Activated CD4-positive, alpha-beta memory T cell treated with anti-CD3 and anti-CD28 coated beads for 36 hours (primary cell): ENCODE measurements around the gene ATP10A. TPM values are rescaled to one million over a fixed set of nuclear protein-coding genes. Genes with fewer than 3 reads are reported as not detected.

Experiments
- CTCF ChIA-PET: fragments of 350-600 bp; sonication (Branson Sonifier 250); formaldehyde crosslinking; loops from one replicate; lab custom pipeline; 2021; ENCODE audit warnings: antibody characterized with exemption, inconsistent platforms; lab: Charles Lee
- POLR2A ChIA-PET: fragments of 350-600 bp; sonication (Branson Sonifier 250); formaldehyde crosslinking; loops from one replicate; lab custom pipeline; 2021; ENCODE audit warnings: antibody characterized with exemption; lab: Charles Lee
- DNase-seq: peaks from one replicate; pipeline ENCODE4 v3.0.0-alpha.2; 2020
- H3K27ac Mint-ChIP-seq: one replicate; pipeline ENCODE4 v1.8.0; 2021; ENCODE audit warnings: mixed read lengths
- H3K27me3 Mint-ChIP-seq: one replicate; pipeline ENCODE4 v1.8.0; 2021; ENCODE audit warnings: mixed read lengths
- H3K36me3 Mint-ChIP-seq: one replicate; pipeline ENCODE4 v1.8.0; 2021; ENCODE audit warnings: mixed read lengths
- H3K4me1 Mint-ChIP-seq: one replicate; pipeline ENCODE4 v1.8.0; 2021; ENCODE audit warnings: low read depth, mixed read lengths
- H3K4me3 Mint-ChIP-seq: one replicate; pipeline ENCODE4 v1.8.0; 2021; ENCODE audit warnings: mild to moderate bottlenecking, mixed read lengths
- H3K9me3 Mint-ChIP-seq: one replicate; pipeline ENCODE4 v1.8.0; 2021; ENCODE audit warnings: mixed read lengths
- intact Hi-C: fragments of 100-400 bp; cut with micrococcal nuclease; formaldehyde crosslinking; loops from one replicate; pipeline ENCODE4 v1.15.1; 2023
- total RNA-seq, 2 experiments: library from RNA; stranded (reverse); gene quantifications; one replicate each; pipeline ENCODE4 v1.2.3, GENCODE V29; 2021

ATP10A gene
- total RNA-seq, 2 experiments from 2014 or later = 15.9 to 17.2 TPM

DNA sequence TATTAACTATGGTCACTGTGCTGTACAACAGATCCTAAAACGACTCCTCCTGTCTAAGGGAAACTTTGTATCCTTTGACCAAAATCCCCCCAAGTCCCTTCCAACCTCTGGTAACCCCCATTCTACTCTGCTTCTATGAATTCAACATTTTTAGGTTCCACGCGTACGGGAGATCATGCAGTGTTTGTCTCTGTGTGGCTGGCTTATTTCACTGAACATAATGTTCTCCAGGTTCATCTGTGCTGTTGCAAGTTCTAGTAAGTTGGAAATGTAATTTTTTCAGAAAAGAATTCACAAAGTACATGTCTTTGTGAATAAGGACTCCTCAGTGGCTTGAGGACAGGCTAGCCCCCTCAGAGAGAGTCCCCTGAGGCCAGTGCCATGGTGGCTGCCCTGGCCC lies 66.1 kb downstream of the ATP10A start:
- ChIA-PET CTCF (no interaction called here), POLR2A (no interaction called here)
- no peaks in the 10 kb centered on the region for H3K27me3 Mint-ChIP-seq
- H3K9me3 Mint-ChIP-seq = no peaks in the 10 kb centered on the region
- no peak overlapping the region for H3K4me3 Mint-ChIP-seq
- intact Hi-C loops = no loop called here
- H3K27ac Mint-ChIP-seq = no peak overlapping the region
- no peak for DNase-seq
- no peaks in the 10 kb centered on the region for H3K36me3 Mint-ChIP-seq
- peaks cover 29% of the 10 kb centered on the region for H3K4me1 Mint-ChIP-seq

DNA sequence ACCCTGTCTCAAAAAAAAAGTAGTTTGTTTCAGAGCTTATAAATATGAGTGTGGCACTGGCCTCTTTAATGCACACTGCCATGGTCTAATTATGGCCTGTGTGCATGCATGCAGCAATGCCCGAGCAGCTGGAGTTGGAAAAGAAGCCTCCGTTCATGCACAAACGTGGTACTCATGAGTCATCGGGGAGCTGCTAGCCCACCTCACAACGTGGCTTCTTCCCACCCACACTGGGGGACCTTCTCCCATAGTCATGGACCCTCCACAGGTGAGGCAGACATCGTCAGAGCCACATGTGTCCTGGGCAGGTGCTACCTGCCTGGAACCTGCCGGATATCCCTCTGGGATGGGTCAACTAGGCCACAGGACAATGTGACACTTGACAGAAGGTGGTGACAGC lies 66.7 kb downstream of the ATP10A start:
- peaks cover 35% of the 10 kb centered on the region for H3K4me1 Mint-ChIP-seq

GRCh38 chr15:25795712-25796111 lies 67.4 kb downstream of the ATP10A start:
- no peak overlapping the region for H3K27ac Mint-ChIP-seq
- no peaks in the 10 kb centered on the region for H3K36me3 Mint-ChIP-seq
- no peak for DNase-seq
- H3K9me3 Mint-ChIP-seq = no peaks in the 10 kb centered on the region
- H3K27me3 Mint-ChIP-seq = no peaks in the 10 kb centered on the region
- ChIA-PET CTCF (no interaction called here), POLR2A (no interaction called here)
- intact Hi-C loops = no loop called here
- H3K4me3 Mint-ChIP-seq = no peak overlapping the region
- H3K4me1 Mint-ChIP-seq = peaks cover 36% of the 10 kb centered on the region

More for the DNA sequence above, 66.7 kb downstream of the ATP10A start:
- Mint-ChIP-seq H3K9me3 (no peaks in the 10 kb centered on the region), H3K4me3 (no peak overlapping the region), H3K27me3 (no peaks in the 10 kb centered on the region), H3K27ac (no peak overlapping the region), H3K36me3 (no peaks in the 10 kb centered on the region)
- ChIA-PET POLR2A (no interaction called here), CTCF (no interaction called here)
- intact Hi-C loops = no loop called here
- no peak for DNase-seq

GRCh38 chr15:25795061-25795460 lies 68.1 kb downstream of the ATP10A start:
- H3K4me3 Mint-ChIP-seq = no peak overlapping the region
- no peak overlapping the region for H3K27ac Mint-ChIP-seq
- ChIA-PET CTCF (no interaction called here), POLR2A (no interaction called here)
- H3K9me3 Mint-ChIP-seq = no peaks in the 10 kb centered on the region
- DNase-seq = no peak
- H3K36me3 Mint-ChIP-seq = no peaks in the 10 kb centered on the region
- intact Hi-C loops = no loop called here
- peaks cover 39% of the 10 kb centered on the region for H3K4me1 Mint-ChIP-seq
- H3K27me3 Mint-ChIP-seq = no peaks in the 10 kb centered on the region

DNA sequence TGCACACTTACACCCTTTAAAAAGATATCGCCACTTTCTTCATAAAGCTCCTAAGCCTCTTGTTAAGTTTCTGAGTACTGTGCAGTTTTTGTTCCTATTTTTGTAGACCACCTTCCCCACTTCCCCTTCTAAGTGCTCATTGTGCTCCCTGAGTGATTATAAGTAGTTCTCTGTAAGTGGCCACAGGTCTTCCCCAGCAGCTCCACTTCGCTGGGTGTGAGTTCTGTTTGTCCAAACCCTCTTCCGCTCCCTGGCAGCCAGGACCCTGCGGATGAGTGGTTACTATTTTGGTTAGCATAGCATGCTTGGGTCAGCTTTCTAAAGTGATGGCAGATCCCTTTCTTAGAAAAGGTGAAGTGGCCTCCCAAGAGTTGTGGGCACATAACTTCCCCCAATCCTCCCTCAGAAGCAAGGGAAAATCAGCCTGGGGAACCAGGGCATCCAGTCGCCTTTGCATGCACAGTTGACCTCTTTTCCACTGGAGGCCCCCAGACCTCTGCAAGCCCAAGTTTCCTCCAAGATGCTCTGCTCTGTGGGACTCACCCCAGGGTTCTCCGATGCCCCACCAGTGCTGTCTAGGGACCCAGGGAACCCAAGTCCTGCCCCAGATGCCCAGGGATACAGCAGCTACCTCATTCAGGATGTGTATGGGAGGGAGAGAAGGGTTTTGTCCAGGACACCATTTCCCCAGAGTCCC lies 69.6 kb downstream of the ATP10A start:
- H3K4me3 Mint-ChIP-seq = no peak overlapping the region
- H3K27me3 Mint-ChIP-seq = no peaks in the 10 kb centered on the region
- no peaks in the 10 kb centered on the region for H3K9me3 Mint-ChIP-seq
- no peaks in the 10 kb centered on the region for H3K36me3 Mint-ChIP-seq
- intact Hi-C loops = loop anchor here (5.0 kb wide), 1 partner anchor 139 kb away; no protein-coding TSS in a partner anchor
- POLR2A ChIA-PET = no interaction called here
- peaks cover 53% of the 10 kb centered on the region for H3K4me1 Mint-ChIP-seq
- DNase-seq = no peak
- CTCF ChIA-PET = no interaction called here
- H3K27ac Mint-ChIP-seq = no peak overlapping the region

DNA sequence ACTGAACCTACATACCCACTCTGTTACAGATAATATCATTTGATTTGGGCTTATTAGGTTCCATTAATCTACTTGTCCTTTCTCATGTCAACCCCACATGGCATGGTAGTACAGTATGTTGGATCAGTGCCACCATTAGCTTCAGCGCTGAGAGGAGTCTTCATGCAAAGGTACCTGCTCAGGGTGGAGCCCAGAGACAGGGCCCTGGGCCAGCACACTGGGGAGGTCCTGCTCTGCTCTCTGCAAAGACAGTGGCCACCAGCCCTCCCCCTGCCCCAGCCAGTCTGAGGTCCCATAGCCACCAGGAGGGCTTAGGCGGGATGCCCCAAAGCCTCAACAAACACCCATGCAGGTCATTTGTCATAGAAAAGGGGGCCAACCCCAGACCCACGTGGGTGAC lies 71.0 kb downstream of the ATP10A start:
- Mint-ChIP-seq H3K36me3 (no peaks in the 10 kb centered on the region), H3K4me3 (no peak overlapping the region), H3K27me3 (no peaks in the 10 kb centered on the region), H3K9me3 (no peaks in the 10 kb centered on the region), H3K27ac (no peak overlapping the region), H3K4me1 (peaks cover 63% of the 10 kb centered on the region)
- ChIA-PET POLR2A (no interaction called here), CTCF (no interaction called here)
- DNase-seq = no peak
- intact Hi-C loops = loop anchor here (5.0 kb wide), 1 partner anchor 140 kb away; no protein-coding TSS in a partner anchor

DNA sequence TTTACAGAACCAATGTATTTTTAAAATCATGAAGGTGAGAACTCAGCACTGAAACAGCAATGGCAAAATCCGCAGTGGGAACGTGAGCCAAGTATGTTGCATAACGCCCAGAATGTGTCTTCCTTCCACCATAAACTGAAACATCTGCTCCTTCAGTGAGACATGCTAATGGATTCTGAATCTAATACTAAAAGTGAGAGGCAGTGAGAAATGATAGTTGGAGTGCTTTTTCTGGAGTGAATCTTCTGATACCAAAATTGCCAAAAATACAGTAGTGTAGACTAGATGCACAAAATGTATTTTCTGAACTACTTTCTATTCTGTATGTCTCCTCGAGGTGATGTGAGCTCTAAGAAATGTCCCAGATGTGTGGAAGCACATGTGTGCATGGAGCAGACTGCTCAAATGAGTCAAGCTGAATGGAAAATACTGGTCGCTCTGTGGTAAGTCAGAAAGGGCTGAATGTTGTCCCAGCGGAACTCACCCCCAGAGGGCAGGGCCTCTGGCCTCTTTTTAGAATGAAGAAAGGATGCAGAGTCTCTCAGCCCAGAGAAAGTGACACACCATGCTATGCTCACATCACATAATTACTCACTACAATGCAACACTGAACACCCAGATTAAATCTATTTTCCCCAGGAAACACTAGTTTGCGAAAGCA lies 73.0 kb downstream of the ATP10A start:
- peak overlapping the region; percentile 84 for H3K27ac Mint-ChIP-seq
- DNase-seq = peak; percentile 75
- intact Hi-C loops = loop anchor here (1.0 to 5.0 kb wide), 6 partner anchors 23 to 284 kb away; no protein-coding TSS in a partner anchor
- peak overlapping the region; percentile 25 for H3K4me3 Mint-ChIP-seq
- ChIA-PET POLR2A (interaction anchor here (0.6 kb wide), 2 partner anchors 59 to 60 kb away, joined by 3 to 4 read pairs; no protein-coding TSS in a partner anchor), CTCF (interaction anchor here (0.7 to 2.5 kb wide), 2 partner anchors 11 to 144 kb away, joined by 3 to 8 read pairs; no protein-coding TSS in a partner anchor)
- no peaks in the 10 kb centered on the region for H3K27me3 Mint-ChIP-seq
- no peaks in the 10 kb centered on the region for H3K36me3 Mint-ChIP-seq
- H3K9me3 Mint-ChIP-seq = no peaks in the 10 kb centered on the region
- peaks cover 58% of the 10 kb centered on the region for H3K4me1 Mint-ChIP-seq

DNA sequence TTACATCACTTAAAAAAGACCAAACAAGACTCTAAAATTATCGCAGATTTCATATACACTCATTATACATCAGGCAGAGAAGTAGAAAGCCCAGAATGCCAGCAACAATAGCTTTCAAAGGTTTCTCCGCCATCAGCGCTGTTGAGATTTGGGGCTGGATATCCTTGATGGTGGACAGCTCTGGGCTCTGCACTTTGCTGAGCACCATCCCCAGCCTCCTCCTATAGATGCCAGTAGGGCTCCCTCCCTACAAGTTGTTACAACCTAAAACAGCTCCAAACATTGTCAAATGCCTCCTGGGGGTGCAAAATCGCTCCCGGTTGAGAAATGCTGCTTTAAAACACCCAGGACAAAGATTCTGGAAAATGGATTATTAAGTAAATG lies 73.5 kb downstream of the ATP10A start:
- intact Hi-C loops = no loop called here
- Mint-ChIP-seq H3K4me3 (no peak overlapping the region), H3K36me3 (no peaks in the 10 kb centered on the region), H3K9me3 (no peaks in the 10 kb centered on the region), H3K27me3 (no peaks in the 10 kb centered on the region), H3K4me1 (peaks cover 57% of the 10 kb centered on the region), H3K27ac (no peak overlapping the region)
- ChIA-PET POLR2A (no interaction called here), CTCF (interaction anchor here (0.7 to 2.5 kb wide), 2 partner anchors 11 to 144 kb away, joined by 3 to 8 read pairs; no protein-coding TSS in a partner anchor)
- no peak for DNase-seq

DNA sequence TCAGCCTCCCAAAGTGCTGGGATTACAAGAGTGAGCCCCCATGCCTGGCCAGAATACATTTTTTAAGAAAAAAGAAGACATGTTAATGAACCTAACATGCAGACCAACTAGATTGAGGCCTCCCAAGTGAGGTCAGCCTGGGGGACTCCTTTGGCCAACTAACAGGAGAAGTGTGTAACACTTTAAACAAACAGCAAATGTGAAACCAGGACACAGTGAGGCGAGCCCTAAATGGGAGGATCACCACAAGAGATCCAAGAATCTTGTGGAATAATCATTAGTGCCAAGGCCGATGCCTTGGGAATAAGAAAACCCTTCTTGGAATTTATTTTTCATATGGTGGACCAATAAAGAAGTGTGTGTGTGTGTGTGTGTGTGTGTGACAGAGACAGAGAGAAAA lies 73.9 kb downstream of the ATP10A start:
- H3K27ac Mint-ChIP-seq = no peak overlapping the region
- CTCF ChIA-PET = interaction anchor here (2.5 kb wide), 1 partner anchor 144 kb away, joined by 8 read pairs; no protein-coding TSS in a partner anchor
- DNase-seq = no peak
- POLR2A ChIA-PET = no interaction called here
- no peaks in the 10 kb centered on the region for H3K9me3 Mint-ChIP-seq
- H3K4me1 Mint-ChIP-seq = peaks cover 57% of the 10 kb centered on the region
- intact Hi-C loops = no loop called here
- no peak overlapping the region for H3K4me3 Mint-ChIP-seq
- no peaks in the 10 kb centered on the region for H3K27me3 Mint-ChIP-seq
- H3K36me3 Mint-ChIP-seq = no peaks in the 10 kb centered on the region

DNA sequence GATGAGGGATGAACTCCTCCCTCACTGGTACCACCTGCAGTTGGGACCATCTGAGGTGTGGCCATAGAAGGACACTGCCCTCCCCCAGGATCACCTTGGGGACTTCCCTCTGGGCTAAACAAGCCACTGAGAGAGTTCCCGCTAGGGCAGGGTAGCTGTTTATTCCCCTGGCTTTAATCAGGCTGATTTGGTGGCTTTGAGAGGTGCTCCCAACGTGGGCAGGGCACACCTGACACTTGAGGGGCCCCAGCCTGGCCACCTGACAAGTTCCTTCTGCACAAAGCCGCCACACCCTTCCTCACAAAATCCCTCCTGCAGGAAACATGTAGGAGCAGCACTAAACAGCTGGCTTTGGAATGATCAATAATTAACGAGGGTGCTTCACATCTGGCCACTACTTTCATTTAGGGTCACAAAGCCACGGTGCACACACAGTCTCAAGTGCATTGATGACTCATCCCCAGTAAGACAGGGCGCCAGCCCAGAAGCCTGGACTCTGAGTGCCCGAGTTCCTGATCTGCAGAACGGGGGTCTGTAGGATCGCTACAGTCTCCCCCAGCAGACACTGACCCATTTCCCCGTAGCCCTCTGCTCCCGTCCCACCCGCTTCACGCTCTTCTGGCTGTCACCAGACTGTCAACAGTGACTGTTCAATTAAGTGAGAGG lies 75.1 kb downstream of the ATP10A start:
- intact Hi-C loops = no loop called here

GRCh38 chr15:25787381-25787780 lies 75.7 kb downstream of the ATP10A start:
- Mint-ChIP-seq H3K4me3 (no peak overlapping the region), H3K4me1 (peaks cover 59% of the 10 kb centered on the region), H3K27ac (no peak overlapping the region), H3K9me3 (no peaks in the 10 kb centered on the region), H3K36me3 (no peaks in the 10 kb centered on the region), H3K27me3 (no peaks in the 10 kb centered on the region)
- POLR2A ChIA-PET = no interaction called here
- intact Hi-C loops = no loop called here
- CTCF ChIA-PET = no interaction called here
- no peak for DNase-seq

More for the DNA sequence above, 75.1 kb downstream of the ATP10A start:
- POLR2A ChIA-PET = no interaction called here
- no peaks in the 10 kb centered on the region for H3K27me3 Mint-ChIP-seq
- no peak overlapping the region for H3K27ac Mint-ChIP-seq
- CTCF ChIA-PET = interaction anchor here (2.5 kb wide), 1 partner anchor 146 kb away, joined by 8 read pairs; no protein-coding TSS in a partner anchor
- H3K4me3 Mint-ChIP-seq = no peak overlapping the region
- no peaks in the 10 kb centered on the region for H3K9me3 Mint-ChIP-seq
- DNase-seq = no peak
- no peaks in the 10 kb centered on the region for H3K36me3 Mint-ChIP-seq
- peaks cover 61% of the 10 kb centered on the region for H3K4me1 Mint-ChIP-seq

- POLR2A ChIA-PET = no interaction called here
- CTCF ChIA-PET = interaction anchor here (1.4 kb wide), 1 partner anchor 76 kb away, joined by 4 read pairs; no protein-coding TSS in a partner anchor
These were observed 77.1 kb downstream of the ATP10A start for GRCh38 chr15:25786040-25786439.

More at GRCh38 chr15:25786040-25786439, 77.1 kb downstream of the ATP10A start:
- no peak for DNase-seq
- intact Hi-C loops = no loop called here
- no peaks in the 10 kb centered on the region for H3K9me3 Mint-ChIP-seq
- no peak overlapping the region for H3K27ac Mint-ChIP-seq
- no peaks in the 10 kb centered on the region for H3K27me3 Mint-ChIP-seq
- H3K4me3 Mint-ChIP-seq = no peak overlapping the region
- H3K4me1 Mint-ChIP-seq = peaks cover 47% of the 10 kb centered on the region
- no peaks in the 10 kb centered on the region for H3K36me3 Mint-ChIP-seq
